Endodermal cell (in vitro differentiated cells): ENCODE results near the gene UQCC2. TPM values are rescaled to one million over a fixed set of nuclear protein-coding genes. Genes with fewer than 3 reads are reported as not detected.

Experiments
- DNase-seq: peaks from one replicate; pipeline ENCODE4 v3.0.0-alpha.2; 2017
- H3K27ac ChIP-seq: 2 replicates; pipeline ENCODE4 v1.5.1; 2013; ENCODE audit warnings: mild to moderate bottlenecking, low read depth, low read length, moderate library complexity
- H3K27me3 ChIP-seq: 2 replicates; pipeline ENCODE4 v1.6.1; 2013; ENCODE audit warnings: mild to moderate bottlenecking, low read length, moderate library complexity; ENCODE audit not compliant: insufficient read depth, control insufficient read depth, poor library complexity, severe bottlenecking
- H3K36me3 ChIP-seq: 2 replicates; pipeline ENCODE4 v1.7.0; 2013; ENCODE audit warnings: mild to moderate bottlenecking, low read length, moderate library complexity; ENCODE audit not compliant: control insufficient read depth, insufficient read depth
- H3K4me1 ChIP-seq: one replicate; pipeline ENCODE4 v1.7.0; 2013; ENCODE audit warnings: low read length; ENCODE audit not compliant: control insufficient read depth, insufficient read depth
- H3K4me3 ChIP-seq: 2 replicates; pipeline ENCODE4 v1.5.1; 2013; ENCODE audit warnings: mild to moderate bottlenecking, low read length, moderate library complexity
- H3K9ac ChIP-seq: 2 replicates; pipeline ENCODE4 v1.6.1; 2013; ENCODE audit warnings: mild to moderate bottlenecking, low read length, moderate library complexity; ENCODE audit not compliant: poor library complexity, severe bottlenecking; ENCODE audit errors: extremely low read depth
- H3K9me3 ChIP-seq: 2 replicates; pipeline ENCODE4 v1.6.1; 2013; ENCODE audit warnings: mild to moderate bottlenecking, low read length, moderate library complexity; ENCODE audit not compliant: control insufficient read depth
- H3K27ac Mint-ChIP-seq: 2 replicates; pipeline ENCODE4 v1.8.0; 2020; ENCODE audit warnings: mixed read lengths
- H3K27me3 Mint-ChIP-seq: 2 replicates; pipeline ENCODE4 v1.8.0; 2021; ENCODE audit warnings: mild to moderate bottlenecking, mixed read lengths; ENCODE audit not compliant: insufficient read depth
- H3K36me3 Mint-ChIP-seq: 2 replicates; pipeline ENCODE4 v1.8.0; 2020; ENCODE audit warnings: low read depth, mixed read lengths
- H3K4me1 Mint-ChIP-seq: 2 replicates; pipeline ENCODE4 v1.8.0; 2020; ENCODE audit warnings: mixed read lengths
- H3K4me3 Mint-ChIP-seq: 2 replicates; pipeline ENCODE4 v1.8.0; 2020; ENCODE audit warnings: mild to moderate bottlenecking, moderate library complexity, mixed read lengths
- H3K9me3 Mint-ChIP-seq: 2 replicates; pipeline ENCODE4 v1.8.0; 2020; ENCODE audit warnings: mild to moderate bottlenecking, mixed read lengths
- WGBS, 2 experiments: methylation state at CpG; one replicate each; pipeline versions ENCODE4 v1.1.5 to v1.1.7; 2013; ENCODE audit warnings: missing lambda C conversion rate in 2 of 2, mixed read lengths in 1 of 2; ENCODE audit not compliant: insufficient coverage in 1 of 2, insufficient read length in 1 of 2; 5-methylcytosine and 5-hydroxymethylcytosine counted together
- total RNA-seq, 2 donors: library from RNA; stranded (reverse); fragmentation: NEBNext Ultra II Directional in 1 of 2; extraction: Animal tissue kit (Norgen Biotek cat#: 25700) in 1 of 2; gene quantifications; 2 replicates in 1 of 2; 3 replicates in 1 of 2; pipeline ENCODE4 v1.2.1, GENCODE V29; 2021
- TF ChIP-seq, protein P1 (sequence below): fragments of 200-600 bp; sonication (generic); conservative IDR thresholded peaks from 2 replicates; pipeline ENCODE4 v1.5.0; 2021; ENCODE audit warnings: antibody characterized with exemption, mild to moderate bottlenecking

UQCC2 gene
- total RNA-seq, 2 donors from 2014 or later, result 120 to 174 TPM

DNA sequence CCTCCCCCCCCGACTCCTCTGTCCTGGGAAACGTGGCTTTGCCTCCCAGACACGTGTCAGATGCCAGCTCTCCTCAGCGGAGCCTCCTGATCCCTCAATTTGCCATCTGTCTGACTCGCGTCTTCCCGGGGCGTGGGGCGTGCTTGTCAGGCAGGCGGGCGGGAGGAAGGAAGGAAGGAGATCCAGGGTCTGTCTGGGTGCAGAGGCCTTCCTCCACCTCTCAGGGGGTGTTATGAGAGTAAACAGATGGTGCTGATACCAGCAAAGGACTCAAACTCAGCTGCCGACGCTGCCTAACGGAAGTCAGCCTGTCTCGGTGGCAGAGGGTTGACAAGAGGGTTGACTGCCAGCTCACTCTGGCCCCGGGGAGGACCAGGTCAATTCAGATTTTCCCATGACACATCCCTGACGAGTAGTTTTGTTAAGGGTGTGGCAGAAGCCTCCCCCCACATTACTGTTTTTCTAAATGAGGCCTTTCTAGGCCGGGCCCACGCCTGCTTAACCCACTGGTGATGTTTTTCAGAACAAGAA lies 17.0 kb downstream of the UQCC2 start:
- H3K27me3 ChIP-seq, result no peaks in the 10 kb centered on the region
- no peak overlapping the region for H3K27ac ChIP-seq
- H3K4me1 Mint-ChIP-seq, result peaks cover 15% of the 10 kb centered on the region
- H3K27me3 Mint-ChIP-seq, result no peaks in the 10 kb centered on the region
- DNase-seq, result no peak
- TF ChIP-seq, protein P1, sequence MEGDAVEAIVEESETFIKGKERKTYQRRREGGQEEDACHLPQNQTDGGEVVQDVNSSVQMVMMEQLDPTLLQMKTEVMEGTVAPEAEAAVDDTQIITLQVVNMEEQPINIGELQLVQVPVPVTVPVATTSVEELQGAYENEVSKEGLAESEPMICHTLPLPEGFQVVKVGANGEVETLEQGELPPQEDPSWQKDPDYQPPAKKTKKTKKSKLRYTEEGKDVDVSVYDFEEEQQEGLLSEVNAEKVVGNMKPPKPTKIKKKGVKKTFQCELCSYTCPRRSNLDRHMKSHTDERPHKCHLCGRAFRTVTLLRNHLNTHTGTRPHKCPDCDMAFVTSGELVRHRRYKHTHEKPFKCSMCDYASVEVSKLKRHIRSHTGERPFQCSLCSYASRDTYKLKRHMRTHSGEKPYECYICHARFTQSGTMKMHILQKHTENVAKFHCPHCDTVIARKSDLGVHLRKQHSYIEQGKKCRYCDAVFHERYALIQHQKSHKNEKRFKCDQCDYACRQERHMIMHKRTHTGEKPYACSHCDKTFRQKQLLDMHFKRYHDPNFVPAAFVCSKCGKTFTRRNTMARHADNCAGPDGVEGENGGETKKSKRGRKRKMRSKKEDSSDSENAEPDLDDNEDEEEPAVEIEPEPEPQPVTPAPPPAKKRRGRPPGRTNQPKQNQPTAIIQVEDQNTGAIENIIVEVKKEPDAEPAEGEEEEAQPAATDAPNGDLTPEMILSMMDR, result no peak
- H3K4me3 Mint-ChIP-seq, result no peak overlapping the region
- no peak overlapping the region for H3K4me3 ChIP-seq
- H3K36me3 ChIP-seq, result peaks cover 55% of the 10 kb centered on the region
- H3K27ac Mint-ChIP-seq, result peak overlapping the region; percentile 53
- H3K9me3 Mint-ChIP-seq, result no peaks in the 10 kb centered on the region
- H3K36me3 Mint-ChIP-seq, result peaks cover 63% of the 10 kb centered on the region
- no peaks in the 10 kb centered on the region for H3K9me3 ChIP-seq
- no peak overlapping the region for H3K9ac ChIP-seq
- WGBS, 2 experiments, result 87 to 96% methylated on average over 5 to 19 of the region's 19 CpGs
- H3K4me1 ChIP-seq, result peaks cover 6% of the 10 kb centered on the region

DNA sequence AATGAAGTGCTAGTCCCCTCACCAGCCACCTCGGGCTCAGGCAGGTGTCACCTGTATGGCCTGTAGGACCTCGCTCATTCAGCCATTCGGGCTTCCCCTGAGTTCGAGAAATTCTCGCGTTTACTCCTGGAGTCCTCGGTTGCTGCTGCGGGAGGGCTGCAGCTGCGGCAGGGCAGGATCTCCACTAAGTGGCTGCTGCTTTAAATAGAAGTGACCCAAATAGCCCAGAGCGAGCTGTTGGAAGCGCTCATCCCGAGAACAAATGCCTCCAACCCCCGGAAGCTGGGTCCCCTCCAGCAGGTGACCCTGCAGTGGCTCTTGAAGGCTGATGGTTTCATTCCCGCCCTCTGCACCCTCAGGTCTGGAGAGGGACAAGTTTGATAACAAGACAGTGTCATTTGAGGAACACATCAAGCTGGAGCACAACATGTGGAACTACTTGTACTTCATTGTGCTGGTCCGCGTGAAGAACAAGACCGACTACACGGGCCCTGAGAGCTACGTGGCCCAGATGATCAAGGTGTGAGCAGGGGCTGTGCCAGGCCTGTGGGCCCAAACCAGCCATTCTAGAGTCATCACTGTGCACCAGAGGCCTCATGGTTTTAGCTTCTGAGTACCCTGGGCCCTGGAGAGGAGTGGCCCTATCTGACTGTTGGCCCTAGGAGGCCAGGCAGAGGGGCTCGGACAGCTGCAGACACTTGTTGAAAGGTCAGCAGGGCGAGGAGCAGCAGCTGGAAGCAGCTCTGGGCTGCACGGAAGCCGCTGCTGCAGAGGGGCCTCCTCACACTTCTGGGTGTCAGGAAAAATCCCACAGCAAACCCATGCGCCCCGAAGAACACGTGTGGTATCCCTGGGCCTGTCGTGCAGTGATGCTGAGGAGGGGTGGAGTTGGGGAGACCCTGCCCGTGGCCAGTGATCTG lies 18.1 kb downstream of the UQCC2 start:
- peaks cover 6% of the 10 kb centered on the region for H3K4me1 ChIP-seq
- Mint-ChIP-seq H3K27ac (no peak overlapping the region), H3K27me3 (no peaks in the 10 kb centered on the region), H3K9me3 (no peaks in the 10 kb centered on the region), H3K36me3 (peaks cover 65% of the 10 kb centered on the region), H3K4me1 (peaks cover 15% of the 10 kb centered on the region), H3K4me3 (no peak overlapping the region)
- WGBS, 2 experiments, result 94 to 95% methylated on average over 23 to 28 of the region's 28 CpGs
- TF ChIP-seq, protein P1, result no peak
- H3K4me3 ChIP-seq, result no peak overlapping the region
- H3K9me3 ChIP-seq, result no peaks in the 10 kb centered on the region
- H3K9ac ChIP-seq, result no peak overlapping the region
- no peak for DNase-seq
- no peaks in the 10 kb centered on the region for H3K27me3 ChIP-seq
- H3K36me3 ChIP-seq, result peaks cover 45% of the 10 kb centered on the region
- H3K27ac ChIP-seq, result no peak overlapping the region

DNA sequence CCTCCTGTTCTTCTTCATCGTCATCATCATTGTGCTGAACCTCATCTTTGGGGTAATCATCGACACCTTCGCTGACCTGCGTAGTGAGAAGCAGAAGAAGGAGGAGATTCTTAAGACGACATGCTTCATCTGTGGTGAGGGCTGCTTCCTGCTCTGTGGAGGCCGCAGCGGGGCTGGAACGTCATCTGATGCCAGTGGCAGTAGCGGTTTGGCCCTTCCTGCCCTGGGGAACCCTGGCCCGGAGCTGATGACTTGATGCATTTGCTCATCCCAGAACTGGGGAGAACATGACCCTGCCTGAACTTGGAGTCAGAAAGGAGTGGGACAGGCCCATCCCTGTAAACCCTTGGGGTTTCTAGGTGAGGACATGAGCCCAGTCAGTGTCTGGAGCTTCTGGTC lies 18.7 kb downstream of the UQCC2 start:
- H3K4me1 ChIP-seq, result peaks cover 6% of the 10 kb centered on the region
- no peak overlapping the region for H3K4me3 ChIP-seq
- WGBS, 2 experiments, result 93 to 96% methylated on average over 5 to 10 of the region's 10 CpGs
- no peak overlapping the region for H3K27ac ChIP-seq
- H3K9me3 Mint-ChIP-seq, result no peaks in the 10 kb centered on the region
- H3K27me3 Mint-ChIP-seq, result no peaks in the 10 kb centered on the region
- no peak overlapping the region for H3K4me3 Mint-ChIP-seq
- no peak for DNase-seq
- H3K36me3 Mint-ChIP-seq, result peaks cover 63% of the 10 kb centered on the region
- H3K27me3 ChIP-seq, result no peaks in the 10 kb centered on the region
- peaks cover 15% of the 10 kb centered on the region for H3K4me1 Mint-ChIP-seq
- H3K36me3 ChIP-seq, result peaks cover 38% of the 10 kb centered on the region
- peak overlapping the region; percentile 53 for H3K27ac Mint-ChIP-seq
- no peak overlapping the region for H3K9ac ChIP-seq
- H3K9me3 ChIP-seq, result no peaks in the 10 kb centered on the region
- TF ChIP-seq, protein P1, result no peak
